GM03348 (cell line): Measurements from ENCODE around the gene PTPRM.
A peak's percentile ranks its signal among the peaks of the same experiment; 100 is the strongest.

Source experiments
- DNase-seq: peaks from one replicate; pipeline ENCODE4 v3.0.0; 2012; ENCODE audit warnings: low spot score

PTPRM gene

DNA sequence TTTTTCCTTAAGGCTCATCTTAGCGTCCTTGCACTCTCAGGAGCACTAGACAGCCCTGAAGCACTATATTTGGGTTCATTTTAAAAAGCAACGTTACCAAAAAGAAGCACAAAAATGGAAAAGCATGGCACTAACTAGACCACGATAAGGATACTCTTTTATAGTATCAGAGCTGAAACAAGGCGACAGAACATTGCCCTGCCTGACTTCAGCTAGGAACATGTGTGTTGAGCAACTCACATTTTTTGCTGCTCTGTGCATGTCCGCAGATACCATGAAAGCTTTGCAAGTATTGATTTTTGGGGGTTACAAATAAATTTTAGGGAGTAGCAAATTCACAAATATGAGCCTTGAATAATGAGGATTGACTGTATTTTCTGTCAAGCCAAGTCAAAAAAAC, 332.0 kb downstream of the PTPRM start:
- DNase-seq, result no peak

DNA sequence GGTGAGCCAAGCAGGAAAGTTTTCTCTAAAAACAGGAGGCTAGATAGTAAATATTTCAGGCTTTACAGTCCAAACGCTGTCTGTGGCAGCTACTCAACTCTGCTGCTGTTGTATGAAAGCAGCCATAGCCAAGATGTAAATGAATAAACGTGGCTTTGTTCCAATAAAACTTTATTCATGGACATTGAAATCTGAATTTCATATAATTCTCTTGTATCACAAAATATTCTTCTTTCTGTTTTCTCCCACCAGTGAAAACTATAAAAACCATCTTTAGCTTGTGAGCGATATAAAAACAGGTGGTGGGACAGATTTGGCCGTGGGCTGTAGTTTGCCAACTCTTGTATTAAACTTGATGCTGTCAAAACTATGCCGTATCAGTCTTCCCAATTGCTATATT, 333.0 kb downstream of the PTPRM start:
- DNase-seq, result no peak

- no peak for DNase-seq
These were observed 334.5 kb downstream of the PTPRM start for GRCh38 chr18:7901657-7902056.

GRCh38 chr18:7902399-7902839, 335.3 kb downstream of the PTPRM start:
- no peak for DNase-seq

GRCh38 chr18:7904529-7904928, 337.4 kb downstream of the PTPRM start:
- peak; percentile 50 for DNase-seq

GRCh38 chr18:7908681-7909299, 341.7 kb downstream of the PTPRM start:
- no peak for DNase-seq

- no peak for DNase-seq
These were observed 347.9 kb downstream of the PTPRM start for GRCh38 chr18:7914834-7915670.

- no peak for DNase-seq
These were observed 351.6 kb downstream of the PTPRM start for GRCh38 chr18:7918701-7919100.

DNA sequence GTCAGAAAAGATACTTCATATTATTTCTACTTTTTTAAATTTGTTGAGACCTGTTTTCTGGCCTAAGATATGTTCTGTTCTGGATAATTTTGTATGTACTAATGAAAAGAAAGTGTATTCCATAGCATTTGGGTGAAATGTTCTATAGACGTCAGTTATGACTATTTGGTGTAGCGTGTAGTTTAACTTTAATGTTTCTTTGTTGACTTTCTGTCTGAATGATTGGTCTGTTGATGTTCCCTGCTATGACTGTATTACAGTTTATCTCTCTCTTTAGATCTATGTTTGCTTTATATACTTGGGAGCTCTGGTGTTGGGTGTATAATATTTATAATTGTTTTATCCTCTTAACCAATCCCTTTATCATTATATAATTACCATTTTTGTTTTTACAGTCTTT, 352.4 kb downstream of the PTPRM start:
- no peak for DNase-seq

GRCh38 chr18:7921938-7922587, 354.9 kb downstream of the PTPRM start:
- DNase-seq, result peak; percentile 52

- no peak for DNase-seq
These were observed 356.0 kb downstream of the PTPRM start for GRCh38 chr18:7923105-7923504.

- no peak for DNase-seq
These were observed 357.5 kb downstream of the PTPRM start for GRCh38 chr18:7924616-7925015.

DNA sequence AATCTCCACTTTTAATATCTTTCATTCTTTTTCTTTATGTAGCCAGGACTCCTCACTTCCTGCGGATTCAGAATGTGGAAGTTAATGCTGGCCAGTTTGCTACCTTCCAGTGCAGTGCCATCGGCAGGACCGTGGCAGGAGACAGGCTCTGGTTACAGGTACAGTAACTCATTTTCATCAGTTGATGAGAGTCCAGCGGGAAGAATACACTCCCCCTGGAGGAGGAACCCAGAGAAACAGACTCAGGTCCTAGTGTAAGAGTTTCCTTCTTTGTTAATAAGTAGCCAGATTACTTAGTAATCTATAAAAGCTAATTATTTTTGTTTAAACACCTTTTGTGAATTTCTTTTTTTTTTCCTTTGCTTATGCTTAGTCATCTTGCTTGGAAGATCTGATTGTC, 359.4 kb downstream of the PTPRM start:
- no peak for DNase-seq

- DNase-seq, result peak; percentile 9
These were observed 360.0 kb downstream of the PTPRM start for GRCh38 chr18:7927119-7927518.

- no peak for DNase-seq
These were observed 364.6 kb downstream of the PTPRM start for GRCh38 chr18:7931763-7932162.

DNA sequence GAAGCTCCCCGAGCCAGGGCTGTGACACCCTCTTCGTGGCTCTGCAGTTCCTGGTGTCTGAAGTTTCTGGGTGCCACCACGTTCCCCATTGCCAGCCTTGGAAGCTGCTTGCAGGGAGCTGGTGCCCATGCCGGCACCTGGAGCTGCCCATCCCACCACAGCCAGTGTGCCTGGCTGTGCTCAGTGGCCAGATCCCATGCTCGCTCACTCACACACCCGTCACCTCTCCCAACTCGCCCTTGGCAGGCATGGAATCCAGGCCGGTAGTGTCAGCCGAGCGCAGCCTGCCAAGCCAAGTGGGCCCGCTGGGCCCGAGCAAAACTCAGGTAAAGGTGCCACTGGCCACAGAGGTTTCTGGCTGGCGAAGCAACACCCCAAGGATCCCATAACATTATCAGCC, 370.2 kb downstream of the PTPRM start:
- DNase-seq, result no peak

DNA sequence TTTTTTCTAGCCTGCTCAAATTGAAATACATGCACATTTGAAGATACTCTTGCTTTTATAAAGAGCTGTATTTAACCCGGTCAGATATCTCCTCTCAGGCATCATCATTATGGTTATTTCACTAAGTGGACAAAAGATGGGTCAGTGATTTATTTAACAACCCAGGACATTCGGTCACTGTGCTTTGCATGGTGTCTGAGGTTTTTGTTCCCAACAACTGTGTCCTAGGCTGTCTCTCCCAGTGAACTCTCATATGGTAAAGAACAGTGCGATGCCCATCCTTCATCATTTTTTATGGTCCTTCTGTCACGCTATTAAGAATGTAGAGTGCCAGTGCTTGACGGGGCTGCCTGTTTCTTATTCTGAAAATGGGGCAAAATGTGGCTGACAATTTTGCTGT, 372.4 kb downstream of the PTPRM start:
- DNase-seq, result no peak

GRCh38 chr18:7940379-7940778, 373.3 kb downstream of the PTPRM start:
- no peak for DNase-seq

DNA sequence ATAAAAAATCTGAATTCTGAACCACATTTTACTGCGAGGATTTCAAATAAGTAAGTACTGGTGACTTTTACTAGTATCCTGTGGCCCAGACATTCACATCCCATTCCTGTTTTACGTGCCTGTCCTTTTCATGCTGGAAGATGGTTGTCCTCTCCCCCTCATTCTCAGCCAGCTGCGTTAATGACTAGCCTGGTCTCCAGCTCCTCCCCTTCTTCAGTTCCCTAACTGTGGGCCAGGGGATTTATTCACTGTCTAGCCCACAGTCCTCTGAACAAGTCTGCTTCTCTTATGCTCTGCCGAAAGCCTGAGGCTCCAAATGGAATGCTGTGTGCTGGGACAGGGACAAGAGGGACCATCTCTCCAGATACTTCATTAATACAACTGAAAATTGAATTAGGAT, 373.9 kb downstream of the PTPRM start:
- DNase-seq, result no peak

DNA sequence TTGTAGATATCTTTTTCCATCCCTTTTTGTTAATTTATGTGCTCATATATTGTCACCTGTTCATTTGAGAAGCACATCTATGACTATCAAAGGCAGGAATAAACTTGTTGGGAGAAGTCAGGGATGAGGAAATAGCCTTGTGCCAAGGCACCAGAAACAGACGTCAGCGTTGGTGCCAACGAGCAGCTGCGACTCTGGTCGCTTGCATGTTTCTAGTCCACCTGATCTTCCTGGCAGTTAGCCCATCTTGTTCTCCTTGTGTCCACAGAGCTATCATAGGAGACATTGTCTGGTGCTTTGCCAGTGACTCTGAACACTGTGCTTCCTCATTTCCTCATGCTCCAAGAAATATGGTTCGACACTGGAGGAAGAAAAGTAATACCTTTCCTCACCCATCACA, 374.4 kb downstream of the PTPRM start:
- DNase-seq, result no peak

GRCh38 chr18:7945882-7946281, 378.8 kb downstream of the PTPRM start:
- DNase-seq, result peak; percentile 83

- peak; percentile 67 for DNase-seq
These were observed 379.7 kb downstream of the PTPRM start for GRCh38 chr18:7946734-7947377.
